Epithelial cell of proximal tubule (primary cell): ENCODE measurements around the gene SYCP1. TPM values are rescaled to one million over a fixed set of nuclear protein-coding genes. Genes with fewer than 3 reads are reported as not detected.
"Not testable (repeated sequence)": the region's sequence is repeated elsewhere in the genome, so short reads cannot be mapped to it uniquely, and the experiment has no call there.

Experiments used
- DNase-seq: peaks from one replicate; pipeline ENCODE4 v3.0.0-alpha.2; 2011; ENCODE audit warnings: low read depth
- H3K4me3 ChIP-seq: 2 replicates; pipeline ENCODE4 v1.5.1; 2011; ENCODE audit warnings: low read depth, mild to moderate bottlenecking, low read length
- total RNA-seq: library from RNA; depleted of rRNA; stranded (reverse); fragments of >200 nt; gene quantifications from 2 replicates; pipeline ENCODE4 v1.2.3, GENCODE V29; 2015
- TF ChIP-seq, protein P1 (sequence below): conservative IDR thresholded peaks from 2 replicates; pipeline ENCODE4 v1.5.1; 2012; ENCODE audit warnings: low read depth, mild to moderate bottlenecking, low read length

SYCP1 gene
- total RNA-seq, 1 donor from 2014 or later: not detected

GRCh38 chr1:114892194-114892918, 37.7 kb downstream of the SYCP1 start:
- no peak overlapping the region for H3K4me3 ChIP-seq
- TF ChIP-seq, protein P1, sequence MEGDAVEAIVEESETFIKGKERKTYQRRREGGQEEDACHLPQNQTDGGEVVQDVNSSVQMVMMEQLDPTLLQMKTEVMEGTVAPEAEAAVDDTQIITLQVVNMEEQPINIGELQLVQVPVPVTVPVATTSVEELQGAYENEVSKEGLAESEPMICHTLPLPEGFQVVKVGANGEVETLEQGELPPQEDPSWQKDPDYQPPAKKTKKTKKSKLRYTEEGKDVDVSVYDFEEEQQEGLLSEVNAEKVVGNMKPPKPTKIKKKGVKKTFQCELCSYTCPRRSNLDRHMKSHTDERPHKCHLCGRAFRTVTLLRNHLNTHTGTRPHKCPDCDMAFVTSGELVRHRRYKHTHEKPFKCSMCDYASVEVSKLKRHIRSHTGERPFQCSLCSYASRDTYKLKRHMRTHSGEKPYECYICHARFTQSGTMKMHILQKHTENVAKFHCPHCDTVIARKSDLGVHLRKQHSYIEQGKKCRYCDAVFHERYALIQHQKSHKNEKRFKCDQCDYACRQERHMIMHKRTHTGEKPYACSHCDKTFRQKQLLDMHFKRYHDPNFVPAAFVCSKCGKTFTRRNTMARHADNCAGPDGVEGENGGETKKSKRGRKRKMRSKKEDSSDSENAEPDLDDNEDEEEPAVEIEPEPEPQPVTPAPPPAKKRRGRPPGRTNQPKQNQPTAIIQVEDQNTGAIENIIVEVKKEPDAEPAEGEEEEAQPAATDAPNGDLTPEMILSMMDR: no peak
- no peak for DNase-seq

- no peak overlapping the region for H3K4me3 ChIP-seq
- no peak for DNase-seq
- TF ChIP-seq, protein P1: no peak
These were observed 42.1 kb downstream of the SYCP1 start for GRCh38 chr1:114896795-114897194.

GRCh38 chr1:114901814-114902213, 47.2 kb downstream of the SYCP1 start:
- no peak for DNase-seq
- peak overlapping the region; percentile 2 for H3K4me3 ChIP-seq
- TF ChIP-seq, protein P1: no peak

- TF ChIP-seq, protein P1: no peak
- DNase-seq: no peak
These were observed 47.7 kb downstream of the SYCP1 start for GRCh38 chr1:114902343-114902742.

GRCh38 chr1:114903480-114903879, 48.8 kb downstream of the SYCP1 start:
- no peak for DNase-seq
- TF ChIP-seq, protein P1: no peak
- no peak overlapping the region for H3K4me3 ChIP-seq

More at GRCh38 chr1:114902343-114902742, 47.7 kb downstream of the SYCP1 start:
- H3K4me3 ChIP-seq: no peak overlapping the region

GRCh38 chr1:114915720-114916119, 61.1 kb downstream of the SYCP1 start:
- H3K4me3 ChIP-seq: not testable (repeated sequence)

DNA sequence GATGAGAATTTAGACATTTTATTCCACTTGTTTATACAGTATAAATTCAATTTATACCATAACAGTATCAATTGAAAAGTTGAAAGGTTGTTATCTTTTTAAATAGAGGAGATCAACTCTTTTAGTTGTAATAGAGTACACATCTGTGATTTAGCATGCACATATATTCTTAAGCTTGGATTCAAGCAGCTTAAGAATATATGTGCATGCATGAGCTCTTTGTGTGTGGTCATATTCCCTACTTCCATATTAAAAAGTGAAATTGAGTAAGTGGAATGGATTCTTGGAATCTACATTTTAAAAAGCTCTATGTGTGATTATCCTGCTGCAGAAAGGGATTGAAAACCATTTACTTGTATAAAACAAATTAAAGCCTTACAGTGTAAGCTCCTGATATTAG, 71.9 kb downstream of the SYCP1 start:
- DNase-seq: no peak
- TF ChIP-seq, protein P1: no peak
- no peak overlapping the region for H3K4me3 ChIP-seq

More at GRCh38 chr1:114915720-114916119, 61.1 kb downstream of the SYCP1 start:
- DNase-seq: not testable (repeated sequence)
